Caco-2 (cell line): Measurements from ENCODE around the gene AFMID. TPM values are rescaled to one million over a fixed set of nuclear protein-coding genes. Genes with fewer than 3 reads are reported as not detected.

ENCODE experiments used
- BruUV-seq: library from RNA; stranded (reverse); fragments of 400-500 nt; replicated peaks from 2 replicates; lab custom pipeline; 2021; lab: Mats Ljungman, UMichigan
- CTCF ChIA-PET: fragments of 300-600 bp; sonication (Branson Sonifier 250); formaldehyde crosslinking; loops from one replicate; lab custom pipeline; 2022; ENCODE audit warnings: antibody characterized with exemption; lab: Charles Lee
- POLR2A ChIA-PET: fragments of 300-600 bp; sonication (Branson Sonifier 250); formaldehyde crosslinking; loops from one replicate; lab custom pipeline; 2022; ENCODE audit warnings: antibody characterized with exemption; lab: Charles Lee
- DNase-seq, 2 experiments: peaks; one replicate each; pipeline versions ENCODE4 v3.0.0 to v3.0.0-alpha.2; 2020 to 2022
- H3K27me3 ChIP-seq: replicated peaks from 2 replicates; pipeline ENCODE4 v1.6.0; 2011; ENCODE audit warnings: low read length; ENCODE audit not compliant: control insufficient read depth, insufficient read depth
- H3K36me3 ChIP-seq: 2 replicates; pipeline ENCODE4 v1.5.1; 2011; ENCODE audit warnings: low read length; ENCODE audit not compliant: control insufficient read depth, insufficient read depth
- H3K4me1 ChIP-seq: fragments of 250-450 bp; sonication (Bioruptor Pico); 2 replicates; pipeline ENCODE4 v1.5.1; 2020; ENCODE audit warnings: mild to moderate bottlenecking
- H3K4me3 ChIP-seq: 2 replicates; pipeline ENCODE4 v1.5.1; 2011; ENCODE audit warnings: low read depth, mild to moderate bottlenecking, control low read depth, low read length
- H3K9me3 ChIP-seq: fragments of 250-450 bp; sonication (Bioruptor Pico); 2 replicates; pipeline ENCODE4 v1.5.1; 2020; ENCODE audit warnings: mild to moderate bottlenecking, moderate library complexity
- H3K27ac Mint-ChIP-seq: one replicate; pipeline ENCODE4 v1.8.0; 2022; ENCODE audit warnings: mixed read lengths; ENCODE audit not compliant: unreplicated experiment
- H3K27me3 Mint-ChIP-seq: one replicate; pipeline ENCODE4 v1.8.0; 2022; ENCODE audit warnings: mixed read lengths; ENCODE audit not compliant: insufficient read depth, unreplicated experiment
- H3K36me3 Mint-ChIP-seq: one replicate; pipeline ENCODE4 v1.8.0; 2022; ENCODE audit warnings: mild to moderate bottlenecking, mixed read lengths; ENCODE audit not compliant: insufficient read depth, unreplicated experiment
- H3K4me1 Mint-ChIP-seq: one replicate; pipeline ENCODE4 v1.8.0; 2022; ENCODE audit warnings: low read depth, mixed read lengths; ENCODE audit not compliant: unreplicated experiment
- H3K4me3 Mint-ChIP-seq: one replicate; pipeline ENCODE4 v1.8.0; 2022; ENCODE audit warnings: mild to moderate bottlenecking, moderate library complexity, mixed read lengths; ENCODE audit not compliant: unreplicated experiment
- H3K9me3 Mint-ChIP-seq: one replicate; pipeline ENCODE4 v1.8.0; 2022; ENCODE audit warnings: mixed read lengths; ENCODE audit not compliant: unreplicated experiment
- CTCF ChIP-seq, 2 experiments: fragments of 200-600 bp in 1 of 2; IDR thresholded peaks; 1 replicate in 1 of 2; 2 replicates in 1 of 2; pipeline versions ENCODE4 v1.5.1 to v1.8.0; 2011 to 2022; ENCODE audit warnings: antibody characterized with exemption in 1 of 2, control low read depth in 1 of 2, inconsistent platforms in 1 of 2, low read depth in 1 of 2, low read length in 1 of 2, mild to moderate bottlenecking in 1 of 2, moderate library complexity in 1 of 2; ENCODE audit not compliant: insufficient read depth in 1 of 2, severe bottlenecking in 1 of 2, unreplicated experiment in 1 of 2
- intact Hi-C: fragments of 100-400 bp; cut with micrococcal nuclease; formaldehyde crosslinking; loops from one replicate; pipeline ENCODE4 v1.10.0; 2022; ENCODE audit not compliant: unreplicated experiment
- total RNA-seq: library from RNA; stranded (reverse); gene quantifications from 2 replicates; pipeline ENCODE4 v1.2.3, GENCODE V29; 2022

Gene AFMID
- total RNA-seq, 1 experiment from 2014 or later = 83.0 TPM

GRCh38 chr17:78248051-78248914 is 61.1 kb downstream of the AFMID start:
- peaks cover 10% of the 10 kb centered on the region for H3K9me3 Mint-ChIP-seq
- peaks cover 10% of the 10 kb centered on the region for H3K4me1 ChIP-seq
- H3K36me3 Mint-ChIP-seq = peaks cover 6% of the 10 kb centered on the region
- H3K36me3 ChIP-seq = no peaks in the 10 kb centered on the region
- no peaks in the 10 kb centered on the region for H3K9me3 ChIP-seq
- no peaks in the 10 kb centered on the region for H3K27me3 ChIP-seq
- intact Hi-C loops = no loop called here
- no peaks in the 10 kb centered on the region for H3K27me3 Mint-ChIP-seq
- H3K4me3 ChIP-seq = no peak overlapping the region
- ChIA-PET CTCF (interaction anchor here (0.7 kb wide), 1 partner anchor 66 kb away, joined by 4 read pairs; no protein-coding TSS in a partner anchor), POLR2A (no interaction called here)
- H3K27ac Mint-ChIP-seq = no peak overlapping the region
- H3K4me1 Mint-ChIP-seq = peaks cover 13% of the 10 kb centered on the region
- H3K4me3 Mint-ChIP-seq = no peak overlapping the region
- DNase-seq = no peak
- no peak for TF ChIP-seq CTCF (IDR thresholded peaks at IDR 0.05; ENCODE audit: insufficient read depth in 1 of 2, low read depth in 1 of 2, low read length in 1 of 2, severe bottlenecking in 1 of 2, unreplicated experiment in 1 of 2)
- no TSS peak for BruUV-seq

- Histone ChIP-seq H3K36me3 (no peaks in the 10 kb centered on the region), H3K9me3 (no peaks in the 10 kb centered on the region), H3K4me1 (peaks cover 13% of the 10 kb centered on the region), H3K27me3 (no peaks in the 10 kb centered on the region), H3K4me3 (no peak overlapping the region)
- H3K4me3 Mint-ChIP-seq = no peak overlapping the region
- no peak overlapping the region for H3K27ac Mint-ChIP-seq
- H3K9me3 Mint-ChIP-seq = peaks cover 10% of the 10 kb centered on the region
- H3K27me3 Mint-ChIP-seq = no peaks in the 10 kb centered on the region
- no TSS peak for BruUV-seq
- no peak for DNase-seq
- CTCF ChIA-PET = interaction anchor here (0.6 to 3.0 kb wide), 5 partner anchors 22 to 172 kb away, joined by 4 to 30 read pairs (median 15); partner anchors contain the start of genes AFMID and TK1
- TF ChIP-seq CTCF (IDR thresholded peaks at IDR 0.05; ENCODE audit: insufficient read depth in 1 of 2, low read depth in 1 of 2, low read length in 1 of 2, severe bottlenecking in 1 of 2, unreplicated experiment in 1 of 2) = no peak
- intact Hi-C loops = no loop called here
- POLR2A ChIA-PET = no interaction called here
- H3K4me1 Mint-ChIP-seq = peaks cover 13% of the 10 kb centered on the region
- peaks cover 6% of the 10 kb centered on the region for H3K36me3 Mint-ChIP-seq
Observed at GRCh38 chr17:78249074-78249817, 62.1 kb downstream of the AFMID start.
